Measurements from ENCODE around the gene MYO16.

DNA sequence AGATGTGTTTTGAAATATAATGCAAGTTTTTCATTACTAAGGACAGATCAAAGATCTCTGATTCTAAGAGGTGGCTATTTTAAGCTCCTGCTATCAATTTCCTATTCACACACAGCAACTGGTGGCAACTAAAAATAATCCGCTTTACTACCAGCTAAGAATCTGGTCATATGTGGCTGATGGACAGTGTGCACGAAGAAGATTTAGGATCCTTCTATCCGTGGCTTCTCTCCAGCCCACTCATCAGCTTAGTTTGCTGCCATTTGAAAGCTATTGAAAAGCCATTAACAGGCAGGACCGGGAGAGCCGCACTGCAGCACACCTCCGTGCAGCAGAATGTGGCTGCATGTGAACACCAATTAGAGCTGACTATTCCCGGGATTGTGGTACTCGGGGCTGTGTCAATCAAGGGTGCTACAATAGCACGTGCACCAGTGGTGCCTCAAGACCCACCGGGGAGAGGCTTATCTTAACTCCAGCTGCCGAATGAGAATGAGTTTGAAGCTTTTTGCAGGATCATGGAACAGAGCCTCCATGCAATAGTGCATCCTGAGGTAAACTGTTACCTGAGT lies at the start of gene MYO16:
- TF ChIP-seq POLR2A (IDR thresholded peaks at IDR 0.05): no peak
- TF ChIP-seq, protein P1, sequence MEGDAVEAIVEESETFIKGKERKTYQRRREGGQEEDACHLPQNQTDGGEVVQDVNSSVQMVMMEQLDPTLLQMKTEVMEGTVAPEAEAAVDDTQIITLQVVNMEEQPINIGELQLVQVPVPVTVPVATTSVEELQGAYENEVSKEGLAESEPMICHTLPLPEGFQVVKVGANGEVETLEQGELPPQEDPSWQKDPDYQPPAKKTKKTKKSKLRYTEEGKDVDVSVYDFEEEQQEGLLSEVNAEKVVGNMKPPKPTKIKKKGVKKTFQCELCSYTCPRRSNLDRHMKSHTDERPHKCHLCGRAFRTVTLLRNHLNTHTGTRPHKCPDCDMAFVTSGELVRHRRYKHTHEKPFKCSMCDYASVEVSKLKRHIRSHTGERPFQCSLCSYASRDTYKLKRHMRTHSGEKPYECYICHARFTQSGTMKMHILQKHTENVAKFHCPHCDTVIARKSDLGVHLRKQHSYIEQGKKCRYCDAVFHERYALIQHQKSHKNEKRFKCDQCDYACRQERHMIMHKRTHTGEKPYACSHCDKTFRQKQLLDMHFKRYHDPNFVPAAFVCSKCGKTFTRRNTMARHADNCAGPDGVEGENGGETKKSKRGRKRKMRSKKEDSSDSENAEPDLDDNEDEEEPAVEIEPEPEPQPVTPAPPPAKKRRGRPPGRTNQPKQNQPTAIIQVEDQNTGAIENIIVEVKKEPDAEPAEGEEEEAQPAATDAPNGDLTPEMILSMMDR (IDR thresholded peaks at IDR 0.05): no peak
